A549 (cell line): ENCODE data around the gene CYP2U1. TPM values are rescaled to one million over a fixed set of nuclear protein-coding genes. Genes with fewer than 3 reads are reported as not detected.

Experiments used
- ATAC-seq, 2 experiments: fragments of 200-7000 bp in 1 of 2; fragments of >200 bp in 1 of 2; cut with Nextera tagmentation in 1 of 2; cut with Tn5 transposase in 1 of 2; 3 replicates each; pipeline versions ENCODE4 v1.8.0 to v1.9.1; 2018 to 2020; ENCODE audit warnings: mild to moderate bottlenecking in 1 of 2, moderate library complexity in 1 of 2
- CTCF ChIA-PET: fragments of 300-600 bp; sonication (Branson Sonifier 250); formaldehyde crosslinking; extraction: SDS; loops from one replicate; lab custom pipeline; 2021; ENCODE audit warnings: antibody characterized with exemption, inconsistent platforms; lab: Yijun Ruan, JAX
- POLR2A ChIA-PET: fragments of 350-600 bp; formaldehyde crosslinking; extraction: SDS; loops from one replicate; lab custom pipeline; 2021; ENCODE audit warnings: antibody characterized with exemption, inconsistent platforms; lab: Yijun Ruan, JAX
- DNase-seq, 2 experiments: peaks; one replicate each; pipeline versions ENCODE4 v3.0.0 to v3.0.0-alpha.2; 2011 to 2016; ENCODE audit warnings: low read depth in 1 of 2, low spot score in 1 of 2
- FAIRE-seq: peaks from 2 replicates; lab custom pipeline; 2011; peaks lifted over from hg19 to GRCh38; lab: Jason Lieb, UNC
- H3K27ac ChIP-seq, 2 experiments: fragments of >200 bp; sonication (Bioruptor Twin); formaldehyde crosslinking; 3 replicates each; pipeline ENCODE4 v1.5.1; 2016 to 2017
- H3K4me1 ChIP-seq: fragments of >200 bp; sonication (Bioruptor Twin); formaldehyde crosslinking; 3 replicates; pipeline ENCODE4 v1.6.1; 2016
- H3K4me2 ChIP-seq: fragments of >200 bp; sonication (Bioruptor Twin); formaldehyde crosslinking; 3 replicates; pipeline ENCODE4 v1.6.1; 2016
- H3K4me3 ChIP-seq: fragments of >200 bp; sonication (Bioruptor Twin); formaldehyde crosslinking; 3 replicates; pipeline ENCODE4 v1.5.1; 2016
- H3K9me3 ChIP-seq: fragments of >200 bp; sonication (Bioruptor Twin); formaldehyde crosslinking; 3 replicates; pipeline ENCODE4 v1.6.1; 2016
- CBX8 ChIP-seq: fragments of 200-600 bp; sonication (generic); IDR thresholded peaks from 2 replicates; pipeline ENCODE4 v1.6.1; 2016
- EHF ChIP-seq: fragments of 250-450 bp; sonication (Bioruptor Pico); IDR thresholded peaks from 2 replicates; pipeline ENCODE4 v1.5.0; 2020; ENCODE audit warnings: mild to moderate bottlenecking
- EP300 ChIP-seq, 2 experiments: fragments of >200 bp; sonication (Bioruptor Twin); formaldehyde crosslinking; IDR thresholded peaks; 2 replicates in 1 of 2; 3 replicates in 1 of 2; pipeline ENCODE4 v1.6.1; 2016 to 2017
- FOSL2 ChIP-seq, 2 experiments: fragments of 450-650 bp in 1 of 2; fragments of >200 bp in 1 of 2; sonication (Bioruptor Twin) in 1 of 2; formaldehyde crosslinking; IDR thresholded peaks; 2 replicates each; pipeline versions ENCODE4 v1.5.0 to v1.6.1; 2016 to 2020; ENCODE audit warnings: mild to moderate bottlenecking in 1 of 2, moderate library complexity in 1 of 2
- HDAC2 ChIP-seq: fragments of 200-600 bp; sonication (generic); IDR thresholded peaks from 2 replicates; pipeline ENCODE4 v1.6.1; 2016
- HEYL ChIP-seq: fragments of 250-450 bp; sonication (Bioruptor Pico); IDR thresholded peaks from 2 replicates; pipeline ENCODE4 v1.8.0; 2021; ENCODE audit warnings: mild to moderate bottlenecking, moderate library complexity
- HOXB5 ChIP-seq: fragments of 250-450 bp; sonication (Bioruptor Pico); IDR thresholded peaks from 2 replicates; pipeline ENCODE4 v1.5.0; 2020; ENCODE audit warnings: mild to moderate bottlenecking, moderate library complexity
- JUN ChIP-seq, 2 experiments: fragments of >200 bp; sonication (Bioruptor Twin); formaldehyde crosslinking; IDR thresholded peaks; 2 replicates in 1 of 2; 3 replicates in 1 of 2; pipeline ENCODE4 v1.6.1; 2016 to 2017
- KDM1A ChIP-seq: fragments of 200-600 bp; sonication (generic); IDR thresholded peaks from 2 replicates; pipeline ENCODE4 v1.6.1; 2016; ENCODE audit warnings: low read depth, mild to moderate bottlenecking
- KDM5A ChIP-seq: fragments of 200-600 bp; sonication (generic); IDR thresholded peaks from 2 replicates; pipeline ENCODE4 v1.6.1; 2016; ENCODE audit warnings: antibody characterized with exemption, mild to moderate bottlenecking
- MAFK ChIP-seq: fragments of 450-650 bp; IDR thresholded peaks from 2 replicates; pipeline ENCODE4 v1.6.1; 2014; ENCODE audit not compliant: partially characterized antibody
- MYC ChIP-seq: IDR thresholded peaks from 2 replicates; pipeline ENCODE4 v1.6.1; 2012; ENCODE audit warnings: mild to moderate bottlenecking, inconsistent platforms, low read length, improper control_type of control experiment, borderline replicate concordance
- NR3C1 ChIP-seq: fragments of >200 bp; sonication (Bioruptor Twin); formaldehyde crosslinking; IDR thresholded peaks from 3 replicates; pipeline ENCODE4 v1.6.1; 2017
- PHF8 ChIP-seq: fragments of 200-600 bp; sonication (generic); IDR thresholded peaks from 2 replicates; pipeline ENCODE4 v1.6.1; 2016; ENCODE audit warnings: low read depth, mild to moderate bottlenecking, antibody characterized with exemption, moderate library complexity, borderline replicate concordance
- POLR2A ChIP-seq: IDR thresholded peaks from 2 replicates; pipeline ENCODE4 v1.6.1; 2012; ENCODE audit warnings: mild to moderate bottlenecking, low read length
- SREBF2 ChIP-seq: fragments of 450-650 bp; IDR thresholded peaks from 2 replicates; pipeline ENCODE4 v1.6.1; 2014; ENCODE audit warnings: mild to moderate bottlenecking, moderate library complexity
- WGBS: methylation state at CpG from one replicate; pipeline ENCODE4 v1.1.6; 2017; ENCODE audit errors: missing lambda C conversion rate; 5-methylcytosine and 5-hydroxymethylcytosine counted together
- polyA plus RNA-seq, 4 experiments: library from polyadenylated mRNA; depleted of rRNA in 3 of 4; stranded (reverse); fragments of >200 nt; fragmentation: RNase III in 1 of 4; extraction: RNeasy Plus Mini Kit Qiagen cat#74134 plus additional on column Dnase treatment in 1 of 4; gene quantifications; 2 replicates in 3 of 4; 3 replicates in 1 of 4; pipeline ENCODE4 v1.2.3, GENCODE V29; 2011 to 2017
- TF ChIP-seq, protein P1 (sequence below): IDR thresholded peaks from 2 replicates; pipeline ENCODE4 v1.6.1; 2012
- TF ChIP-seq, protein P2 (sequence below): fragments of 150-350 bp; IDR thresholded peaks from 2 replicates; pipeline ENCODE4 v1.6.1; 2014; ENCODE audit warnings: low read depth, mild to moderate bottlenecking, low read length
- TF ChIP-seq, protein P3 (sequence below): fragments of >200 bp; sonication (Bioruptor Twin); formaldehyde crosslinking; IDR thresholded peaks from 3 replicates; pipeline ENCODE4 v1.6.1; 2016
- TF ChIP-seq, protein P4 (sequence below): fragments of 450-650 bp; IDR thresholded peaks from 2 replicates; pipeline ENCODE4 v1.6.1; 2014; ENCODE audit warnings: antibody characterized with exemption
- TF ChIP-seq, protein P5 (sequence below): IDR thresholded peaks from 2 replicates; pipeline ENCODE4 v1.6.1; 2012; ENCODE audit warnings: low read depth, borderline replicate concordance
- TF ChIP-seq, protein P6 (sequence below): IDR thresholded peaks from 2 replicates; pipeline ENCODE4 v1.6.1; 2012

Gene CYP2U1
- polyA plus RNA-seq, 2 of the 4 experiments (the other 2 are of a cell fraction) = 2.2 to 2.3 TPM

DNA sequence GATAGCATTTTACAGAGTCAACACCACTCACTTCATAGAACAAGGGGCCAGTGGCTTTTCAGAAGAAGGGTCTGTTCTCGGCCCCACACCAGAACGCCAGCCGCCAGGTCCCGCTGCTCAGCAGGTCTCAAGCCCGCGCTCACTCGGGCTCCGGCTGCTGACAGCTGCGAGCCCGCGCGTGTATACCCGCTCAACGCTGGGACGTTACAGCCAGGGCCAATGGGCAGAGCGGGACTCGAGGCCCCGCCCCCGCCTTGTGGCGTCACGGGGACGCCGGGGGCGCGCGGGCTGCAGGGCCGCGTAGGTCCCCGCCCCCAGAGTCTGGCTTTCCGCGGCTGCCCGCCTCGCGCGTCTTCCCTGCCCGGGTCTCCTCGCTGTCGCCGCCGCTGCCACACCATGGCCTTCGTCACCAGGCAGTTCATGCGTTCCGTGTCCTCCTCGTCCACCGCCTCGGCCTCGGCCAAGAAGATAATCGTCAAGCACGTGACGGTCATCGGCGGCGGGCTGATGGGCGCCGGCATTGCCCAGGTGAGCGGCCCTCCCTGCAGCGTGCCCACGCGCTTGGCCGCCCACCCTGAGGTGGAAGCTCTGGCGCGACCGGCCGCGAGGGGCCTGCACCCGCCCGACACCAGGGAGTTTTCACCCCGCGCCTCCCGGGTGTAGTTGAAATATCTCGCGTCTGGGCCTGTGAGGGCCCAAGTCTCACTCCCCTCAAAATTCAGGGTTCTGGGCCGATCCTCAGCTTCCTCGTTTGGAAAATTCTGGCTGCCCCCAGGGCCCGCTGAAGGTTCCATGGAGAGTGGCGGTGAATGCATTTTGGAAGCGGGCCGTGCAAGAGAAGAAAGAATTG, 58.4 kb downstream of the CYP2U1 start, which contains the start of gene HADH:
TSS of gene HADH (plus strand) at position 353 of the 850 bp plus-strand sequence. CDS start at position 397, 44 bp downstream.
- H3K4me3 ChIP-seq = peak within 1 kb of the TSS; percentile 78
- CTCF ChIA-PET = no interaction called here
- FAIRE-seq (no peak), ATAC-seq (peak; percentile 99 to 100), DNase-seq (peak; percentile 83 to 84)
- no peaks in the 10 kb centered on the region for H3K9me3 ChIP-seq
- POLR2A ChIA-PET = no interaction called here
- H3K27ac ChIP-seq = peak within 1 kb of the TSS; percentile 78 to 94
- WGBS = under 1% methylated on average over 24 of the region's 78 CpGs
- TF ChIP-seq, protein P1, sequence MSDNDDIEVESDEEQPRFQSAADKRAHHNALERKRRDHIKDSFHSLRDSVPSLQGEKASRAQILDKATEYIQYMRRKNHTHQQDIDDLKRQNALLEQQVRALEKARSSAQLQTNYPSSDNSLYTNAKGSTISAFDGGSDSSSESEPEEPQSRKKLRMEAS = peak; percentile 89
- TF ChIP-seq EHF (CRISPR knock-in tag) (no peak), POLR2A (peak; percentile 46), PHF8 (peak; percentile 81), CBX8 (no peak), SREBF2 (no peak), HDAC2 (peak; percentile 39; the same call in 1 of the 2 replicates), KDM5A (0 out of 2 replicates have a peak, but pooled peaks have one; percentile 16), EP300 (IDR thresholded peaks at IDR 0.05) (no peak), HEYL (CRISPR knock-in tag) (no peak), JUN (IDR thresholded peaks at IDR 0.05) (peak in 1 of 2 experiments; percentile 21; a peak in 1 of 5 replicates)
- TF ChIP-seq, protein P2, sequence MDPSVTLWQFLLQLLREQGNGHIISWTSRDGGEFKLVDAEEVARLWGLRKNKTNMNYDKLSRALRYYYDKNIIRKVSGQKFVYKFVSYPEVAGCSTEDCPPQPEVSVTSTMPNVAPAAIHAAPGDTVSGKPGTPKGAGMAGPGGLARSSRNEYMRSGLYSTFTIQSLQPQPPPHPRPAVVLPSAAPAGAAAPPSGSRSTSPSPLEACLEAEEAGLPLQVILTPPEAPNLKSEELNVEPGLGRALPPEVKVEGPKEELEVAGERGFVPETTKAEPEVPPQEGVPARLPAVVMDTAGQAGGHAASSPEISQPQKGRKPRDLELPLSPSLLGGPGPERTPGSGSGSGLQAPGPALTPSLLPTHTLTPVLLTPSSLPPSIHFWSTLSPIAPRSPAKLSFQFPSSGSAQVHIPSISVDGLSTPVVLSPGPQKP = no peak
- TF ChIP-seq, protein P3, sequence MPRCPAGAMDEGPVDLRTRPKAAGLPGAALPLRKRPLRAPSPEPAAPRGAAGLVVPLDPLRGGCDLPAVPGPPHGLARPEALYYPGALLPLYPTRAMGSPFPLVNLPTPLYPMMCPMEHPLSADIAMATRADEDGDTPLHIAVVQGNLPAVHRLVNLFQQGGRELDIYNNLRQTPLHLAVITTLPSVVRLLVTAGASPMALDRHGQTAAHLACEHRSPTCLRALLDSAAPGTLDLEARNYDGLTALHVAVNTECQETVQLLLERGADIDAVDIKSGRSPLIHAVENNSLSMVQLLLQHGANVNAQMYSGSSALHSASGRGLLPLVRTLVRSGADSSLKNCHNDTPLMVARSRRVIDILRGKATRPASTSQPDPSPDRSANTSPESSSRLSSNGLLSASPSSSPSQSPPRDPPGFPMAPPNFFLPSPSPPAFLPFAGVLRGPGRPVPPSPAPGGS = no peak
- TF ChIP-seq, protein P4, sequence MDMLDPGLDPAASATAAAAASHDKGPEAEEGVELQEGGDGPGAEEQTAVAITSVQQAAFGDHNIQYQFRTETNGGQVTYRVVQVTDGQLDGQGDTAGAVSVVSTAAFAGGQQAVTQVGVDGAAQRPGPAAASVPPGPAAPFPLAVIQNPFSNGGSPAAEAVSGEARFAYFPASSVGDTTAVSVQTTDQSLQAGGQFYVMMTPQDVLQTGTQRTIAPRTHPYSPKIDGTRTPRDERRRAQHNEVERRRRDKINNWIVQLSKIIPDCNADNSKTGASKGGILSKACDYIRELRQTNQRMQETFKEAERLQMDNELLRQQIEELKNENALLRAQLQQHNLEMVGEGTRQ = peak; percentile 19; the same call in 1 of the 2 replicates
- TF ChIP-seq, protein P5, sequence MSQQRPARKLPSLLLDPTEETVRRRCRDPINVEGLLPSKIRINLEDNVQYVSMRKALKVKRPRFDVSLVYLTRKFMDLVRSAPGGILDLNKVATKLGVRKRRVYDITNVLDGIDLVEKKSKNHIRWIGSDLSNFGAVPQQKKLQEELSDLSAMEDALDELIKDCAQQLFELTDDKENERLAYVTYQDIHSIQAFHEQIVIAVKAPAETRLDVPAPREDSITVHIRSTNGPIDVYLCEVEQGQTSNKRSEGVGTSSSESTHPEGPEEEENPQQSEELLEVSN = peak; percentile 74
- 0 out of 3 replicates have a peak, but pooled peaks cover 3% of the 10 kb centered on the region for H3K4me1 ChIP-seq
- H3K4me2 ChIP-seq = peak within 1 kb of the TSS; percentile 74

DNA sequence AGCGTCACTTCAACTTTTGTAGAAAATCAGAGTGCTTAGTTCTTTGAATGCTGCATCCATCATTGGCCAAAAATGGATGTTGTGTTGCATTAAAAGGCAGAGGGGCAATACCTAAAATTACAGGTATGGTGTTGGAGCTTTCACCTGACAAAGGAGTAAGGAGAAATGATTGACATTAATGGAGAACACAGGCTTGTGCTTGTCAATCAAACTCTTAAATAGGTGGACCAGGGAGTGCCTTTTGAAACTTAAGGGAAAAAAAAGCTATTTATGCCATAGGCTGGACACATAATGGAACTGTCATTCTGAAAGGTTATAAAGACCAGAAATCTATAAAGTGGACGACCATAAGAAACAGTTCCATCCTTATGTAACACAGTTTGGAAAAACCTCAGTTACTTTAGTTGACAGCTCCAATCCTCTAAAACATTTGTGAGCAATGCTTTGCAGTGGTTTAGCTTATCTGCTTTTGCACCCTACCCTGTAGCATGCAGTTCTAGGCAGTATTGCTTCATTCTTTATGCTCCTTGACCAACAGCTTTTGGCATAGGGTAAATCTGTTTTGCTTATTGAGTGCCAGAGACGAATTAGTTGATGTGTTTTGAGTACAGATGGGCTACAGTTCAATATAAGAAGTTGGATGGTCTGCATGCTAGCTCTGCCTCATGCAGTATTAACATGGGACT, 60.7 kb downstream of the CYP2U1 start:
- FAIRE-seq (no peak), ATAC-seq (no peak)
- 79% methylated on average over 3 of the region's 3 CpGs for WGBS
- Histone ChIP-seq H3K9me3 (no peaks in the 10 kb centered on the region), H3K4me1 (0 out of 3 replicates have a peak, but pooled peaks cover 3% of the 10 kb centered on the region), H3K27ac (no peak overlapping the region), H3K4me3 (no peak overlapping the region)
- TF ChIP-seq, protein P6, sequence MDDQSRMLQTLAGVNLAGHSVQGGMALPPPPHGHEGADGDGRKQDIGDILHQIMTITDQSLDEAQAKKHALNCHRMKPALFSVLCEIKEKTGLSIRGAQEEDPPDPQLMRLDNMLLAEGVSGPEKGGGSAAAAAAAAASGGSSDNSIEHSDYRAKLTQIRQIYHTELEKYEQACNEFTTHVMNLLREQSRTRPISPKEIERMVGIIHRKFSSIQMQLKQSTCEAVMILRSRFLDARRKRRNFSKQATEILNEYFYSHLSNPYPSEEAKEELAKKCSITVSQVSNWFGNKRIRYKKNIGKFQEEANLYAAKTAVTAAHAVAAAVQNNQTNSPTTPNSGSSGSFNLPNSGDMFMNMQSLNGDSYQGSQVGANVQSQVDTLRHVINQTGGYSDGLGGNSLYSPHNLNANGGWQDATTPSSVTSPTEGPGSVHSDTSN = no peak
- TF ChIP-seq MAFK = no peak
- no peak for TF ChIP-seq MYC
- TF ChIP-seq HDAC2 = no peak
- TF ChIP-seq HOXB5 (CRISPR knock-in tag) = no peak
- TF ChIP-seq PHF8 = no peak
- no peak for TF ChIP-seq FOSL2 (IDR thresholded peaks at IDR 0.05)
- no peak for TF ChIP-seq FOSL2 (CRISPR knock-in tag; IDR thresholded peaks at IDR 0.05)
- no peak for TF ChIP-seq KDM1A
- no peak for TF ChIP-seq NR3C1
- TF ChIP-seq, all 56 proteins: peak for 0
- H3K4me2 ChIP-seq = no peak overlapping the region
- ChIA-PET CTCF (interaction anchor here (0.6 to 1.6 kb wide), 3 partner anchors 27 to 580 kb away, joined by 3 to 7 read pairs (median 3); no protein-coding TSS in a partner anchor), POLR2A (no interaction called here)
- DNase-seq = no peak
